ENCODE data around the gene CCDC192.

- TF ChIP-seq CTCF (IDR thresholded peaks at IDR 0.05), result no peak
- TF ChIP-seq POLR2A (IDR thresholded peaks at IDR 0.05), result no peak
These were observed 89.9 kb downstream of the CCDC192 start for GRCh38 chr5:127793052-127793451.
